ENCODE data around the gene HLX. TPM values are rescaled to one million over a fixed set of nuclear protein-coding genes. Genes with fewer than 3 reads are reported as not detected.

Gene HLX
- total RNA-seq, 1 experiment from 2014 or later, result 1.8 TPM

- ChIA-PET RAD21 (ENCODE audit: low non-redundant PET in 1 of 2, low total read pairs in 2 of 2, uncharacterized antibody in 2 of 2, unreplicated experiment in 2 of 2) (no interaction called here), CTCF (interaction anchor here (1.0 to 1.5 kb wide), 2 partner anchors 330 to 391 kb away, joined by 3 read pairs; no protein-coding TSS in a partner anchor), POLR2A (no interaction called here)
- no peak overlapping the region for H3K9ac ChIP-seq (ENCODE audit: low read length)
- BruUV-seq (replicated peaks), result no TSS peak
- no peak overlapping the region for H3K4me2 ChIP-seq (ENCODE audit: low read length)
- intact Hi-C loops (cut with micrococcal nuclease), result loop anchor here (10.0 kb wide), 2 partner anchors 1292 to 1582 kb away; no protein-coding TSS in a partner anchor
- no peaks in the 10 kb centered on the region for H3K4me1 ChIP-seq (ENCODE audit: control insufficient read depth in 1 of 2, insufficient read depth in 2 of 2, low read length in 2 of 2)
- H3K9me2 ChIP-seq (ENCODE audit: insufficient read depth), result no peaks in the 10 kb centered on the region
- no peak overlapping the region for H3K4me3 ChIP-seq (replicated peaks in 1 of 2; ENCODE audit: low read depth in 1 of 2, low read length in 2 of 2)
- no peak overlapping the region for H2AFZ ChIP-seq (ENCODE audit: low read depth, low read length, poor library complexity, severe bottlenecking)
- H4K20me1 ChIP-seq (ENCODE audit: insufficient read depth), result no peaks in the 10 kb centered on the region
- H3K27ac ChIP-seq (ENCODE audit: low read depth, low read length), result no peak overlapping the region
- DNase-seq (ENCODE audit: low read depth, low spot score) (no peak), ATAC-seq (no peak)
- H3K79me2 ChIP-seq (ENCODE audit: insufficient read depth, low read length), result no peaks in the 10 kb centered on the region
- no peaks in the 10 kb centered on the region for H3K9me3 ChIP-seq (ENCODE audit: control insufficient read depth in 1 of 2, insufficient read depth in 1 of 2, low read depth in 1 of 2, low read length in 2 of 2)
- no peaks in the 10 kb centered on the region for H3K36me3 ChIP-seq (ENCODE audit: control insufficient read depth in 1 of 2, insufficient read depth in 2 of 2, low read length in 2 of 2)
- H3K27me3 ChIP-seq (ENCODE audit: insufficient read depth, low read length), result no peaks in the 10 kb centered on the region
- TF ChIP-seq ZBTB33 (IDR thresholded peaks at IDR 0.05; ENCODE audit: extremely low read depth, insufficient replicate concordance, low read length) (no peak), TCF7L2 (IDR thresholded peaks at IDR 0.05; ENCODE audit: borderline replicate concordance, extremely low read depth, insufficient read depth, insufficient read length) (no peak), REST (IDR thresholded peaks at IDR 0.05; ENCODE audit: low read depth) (no peak), POLR2AphosphoS5 (IDR thresholded peaks at IDR 0.05; ENCODE audit: low read depth, low read length) (no peak), SP1 (IDR thresholded peaks at IDR 0.05; ENCODE audit: low read depth) (no peak), POLR2A (IDR thresholded peaks at IDR 0.05; ENCODE audit: borderline replicate concordance, extremely low read depth, insufficient read depth, insufficient read length) (no peak), EZH2phosphoT487 (IDR thresholded peaks at IDR 0.05; ENCODE audit: borderline replicate concordance) (no peak), SRF (IDR thresholded peaks at IDR 0.05; ENCODE audit: low read depth) (no peak), MAX (IDR thresholded peaks at IDR 0.05) (no peak), ZFX (IDR thresholded peaks at IDR 0.05) (no peak)
These were observed 6.2 kb upstream of the HLX start for GRCh38 chr1:220873087-220873486.

Measured in HCT116 (cell line).